GM12878 (cell line): Measurements from ENCODE around the gene DCLRE1C. TPM values are rescaled to one million over a fixed set of nuclear protein-coding genes. Genes with fewer than 3 reads are reported as not detected.

ENCODE experiments used
- ATAC-seq: fragments of 200-7000 bp; cut with Tn5 transposase; 3 replicates; pipeline ENCODE4 v1.9.1; 2020; ENCODE audit warnings: mild to moderate bottlenecking, moderate library complexity
- BruUV-seq: library from RNA; stranded (reverse); fragments of 400-500 nt; replicated peaks from 2 replicates; lab custom pipeline; 2021; lab: Mats Ljungman, UMichigan
- CTCF ChIA-PET: fragments of 300-600 bp; sonication (Branson Sonifier 250); formaldehyde crosslinking; extraction: SDS; loops from one replicate; lab custom pipeline; 2021; ENCODE audit warnings: inconsistent platforms; lab: Yijun Ruan, JAX
- POLR2A ChIA-PET: fragments of 350-600 bp; formaldehyde crosslinking; extraction: SDS; loops from one replicate; lab custom pipeline; 2021; ENCODE audit warnings: inconsistent platforms; lab: Charles Lee
- RAD21 ChIA-PET: fragments of 300-600 bp; sonication (Branson Sonifier 250); formaldehyde crosslinking; loops from one replicate; lab custom pipeline; 2023; ENCODE audit warnings: antibody characterized with exemption; ENCODE audit not compliant: unreplicated experiment; lab: Charles Lee
- SMC1A ChIA-PET: fragments of 300-600 bp; sonication (Branson Sonifier 250); formaldehyde crosslinking; loops from one replicate; lab custom pipeline; 2023; ENCODE audit not compliant: unreplicated experiment, uncharacterized antibody; lab: Charles Lee
- DNase-seq: peaks from one replicate; pipeline ENCODE4 v3.0.0-alpha.2; 2011; ENCODE audit warnings: low read depth, low spot score
- FAIRE-seq: peaks from 3 replicates; lab custom pipeline; 2011; peaks lifted over from hg19 to GRCh38; lab: Jason Lieb, UNC
- H2AFZ ChIP-seq: 2 replicates; pipeline ENCODE4 v1.6.0; 2011; ENCODE audit warnings: low read depth, low read length, control low read depth; ENCODE audit not compliant: control insufficient read depth
- H3K27ac ChIP-seq: 2 replicates; pipeline ENCODE4 v1.5.1; 2011; ENCODE audit warnings: control low read depth; ENCODE audit not compliant: control insufficient read depth, insufficient read depth
- H3K27me3 ChIP-seq, 2 experiments: replicated peaks in 1 of 2; 2 replicates each; pipeline versions ENCODE4 v1.6.0 to v1.6.1; 2011; ENCODE audit warnings: low read length in 1 of 2; ENCODE audit not compliant: control insufficient read depth in 2 of 2, insufficient read depth in 2 of 2
- H3K36me3 ChIP-seq, 2 experiments: 2 replicates each; pipeline ENCODE4 v1.5.1; 2011; ENCODE audit warnings: low read length in 1 of 2; ENCODE audit not compliant: control insufficient read depth in 2 of 2, insufficient read depth in 2 of 2
- H3K4me1 ChIP-seq: 2 replicates; pipeline ENCODE4 v1.6.1; 2011; ENCODE audit warnings: mild to moderate bottlenecking, low read length, moderate library complexity, mixed read lengths; ENCODE audit not compliant: control insufficient read depth, insufficient read depth
- H3K4me2 ChIP-seq: 2 replicates; pipeline ENCODE4 v1.6.0; 2011; ENCODE audit warnings: control low read depth; ENCODE audit not compliant: control insufficient read depth, insufficient read depth
- H3K4me3 ChIP-seq: fragments of 200-600 bp; sonication (generic); 2 replicates; pipeline ENCODE4 v1.5.1; 2016
- H3K79me2 ChIP-seq: 2 replicates; pipeline ENCODE4 v1.6.0; 2011; ENCODE audit warnings: low read length; ENCODE audit not compliant: control insufficient read depth, insufficient read depth
- H3K9ac ChIP-seq: 2 replicates; pipeline ENCODE4 v1.8.0; 2011; ENCODE audit warnings: low read length, control low read depth, mixed read lengths; ENCODE audit not compliant: control insufficient read depth, insufficient read depth
- H3K9me3 ChIP-seq: replicated peaks from 3 replicates; pipeline ENCODE4 v1.5.1; 2011; ENCODE audit warnings: mild to moderate bottlenecking, low read length; ENCODE audit not compliant: control insufficient read depth, insufficient read depth
- H4K20me1 ChIP-seq: 2 replicates; pipeline ENCODE4 v1.6.0; 2011; ENCODE audit not compliant: control insufficient read depth, insufficient read depth
- CBX5 ChIP-seq: sonication (generic); IDR thresholded peaks from 2 replicates; pipeline ENCODE4 v1.6.1; 2016; ENCODE audit warnings: low read depth, moderate library complexity, mild to moderate bottlenecking, inconsistent platforms
- CREM ChIP-seq: IDR thresholded peaks from 2 replicates; pipeline ENCODE4 v1.6.1; 2014; ENCODE audit warnings: antibody characterized with exemption, low read depth
- E4F1 ChIP-seq: fragments of 450-650 bp; IDR thresholded peaks from 2 replicates; pipeline ENCODE4 v1.6.1; 2018; ENCODE audit warnings: borderline replicate concordance, mild to moderate bottlenecking; ENCODE audit not compliant: partially characterized antibody
- GATAD2B ChIP-seq: fragments of 450-650 bp; conservative IDR thresholded peaks from 2 replicates; pipeline ENCODE4 v1.6.1; 2017; ENCODE audit warnings: low read depth, mild to moderate bottlenecking, moderate library complexity
- KDM1A ChIP-seq: fragments of 200-600 bp; sonication (generic); IDR thresholded peaks from 2 replicates; pipeline ENCODE4 v1.6.1; 2016; ENCODE audit warnings: borderline replicate concordance
- PAX8 ChIP-seq: fragments of 450-650 bp; IDR thresholded peaks from 2 replicates; pipeline ENCODE4 v1.6.1; 2017; ENCODE audit warnings: mild to moderate bottlenecking, moderate library complexity
- POLR2A ChIP-seq: IDR thresholded peaks from 2 replicates; pipeline ENCODE4 v1.6.1; 2011; ENCODE audit warnings: low read depth, mild to moderate bottlenecking, low read length
- RBBP5 ChIP-seq: fragments of 200-600 bp; sonication (generic); conservative IDR thresholded peaks from 2 replicates; pipeline ENCODE4 v1.6.1; 2016
- RUNX3 ChIP-seq: IDR thresholded peaks from 2 replicates; pipeline ENCODE4 v1.6.1; 2012; ENCODE audit warnings: low read length, inconsistent platforms
- SIN3A ChIP-seq: IDR thresholded peaks from 2 replicates; pipeline ENCODE4 v1.6.1; 2012; ENCODE audit warnings: low read depth, low read length, improper control_type of control experiment
- SUZ12 ChIP-seq: fragments of 200-600 bp; sonication (generic); IDR thresholded peaks from one replicate; pipeline ENCODE4 v1.6.1; 2018; ENCODE audit warnings: antibody characterized with exemption, mild to moderate bottlenecking; ENCODE audit not compliant: unreplicated experiment
- TCF7 ChIP-seq: IDR thresholded peaks from 2 replicates; pipeline ENCODE4 v1.6.1; 2014; ENCODE audit warnings: antibody characterized with exemption, borderline replicate concordance
- YY1 ChIP-seq: IDR thresholded peaks from 2 replicates; pipeline ENCODE4 v1.6.1; 2011; ENCODE audit warnings: low read depth, mild to moderate bottlenecking, low read length
- ZBTB40 ChIP-seq: fragments of 450-650 bp; IDR thresholded peaks from 2 replicates; pipeline ENCODE4 v1.6.1; 2016; ENCODE audit warnings: mild to moderate bottlenecking, moderate library complexity, borderline replicate concordance
- ZNF622 ChIP-seq: fragments of 450-650 bp; IDR thresholded peaks from 2 replicates; pipeline ENCODE4 v1.6.1; 2017; ENCODE audit warnings: mild to moderate bottlenecking, inconsistent platforms
- WGBS: methylation state at CpG from one replicate; pipeline ENCODE4 v1.1.6; 2016; ENCODE audit warnings: low lambda C conversion rate; ENCODE audit not compliant: insufficient replicate concordance, insufficient coverage; ENCODE audit errors: missing lambda C conversion rate; 5-methylcytosine and 5-hydroxymethylcytosine counted together
- in situ Hi-C: fragments of 300-500 bp; cut with MboI; formaldehyde crosslinking; loops from 9 replicates; pipeline ENCODE4 v1.14.3; 2018; ENCODE audit warnings: mixed read lengths
- intact Hi-C: fragments of 100-400 bp; cut with micrococcal nuclease; formaldehyde crosslinking; loops from one replicate; pipeline ENCODE4 v1.14.2; 2022; ENCODE audit not compliant: unreplicated experiment
- polyA plus RNA-seq, 11 experiments: library from polyadenylated mRNA; depleted of rRNA in 4 of 11; unstranded in 6 of 11; stranded (reverse) in 5 of 11; fragments of >200 nt; fragmentation: Nextera tagmentation in 4 of 11; fragmentation: Illumina TruSeq in 1 of 11; extraction: Ambion mirVana in 4 of 11; extraction: Trizol in 1 of 11; gene quantifications; 1 replicate in 1 of 11; 2 replicates in 10 of 11; pipeline versions ENCODE4 v1.2.1 to v1.2.3, GENCODE V29; 2011 to 2016; ENCODE audit warnings: inconsistent platforms in 2 of 11, missing spikeins in 2 of 11, low read depth in 1 of 11
- total RNA-seq, 4 experiments: library from RNA; depleted of rRNA in 3 of 4; stranded (reverse); fragments of >200 nt in 3 of 4; fragmentation: Illumina TruSeq in 1 of 4; extraction: Trizol in 1 of 4; gene quantifications; 2 replicates each; pipeline versions ENCODE4 v1.2.1 to v1.2.3, GENCODE V29; 2013 to 2021

Gene DCLRE1C
- total and polyA plus RNA-seq, 10 of the 15 experiments (the other 5 are each of a cell fraction or from before 2014, with no cell fraction given), result 15.7 to 43.4 (median 26.0) TPM

GRCh38 chr10:14910953-14911352 is 42.9 kb downstream of the DCLRE1C start:
- H3K27ac ChIP-seq, result no peak overlapping the region
- H3K4me1 ChIP-seq, result no peaks in the 10 kb centered on the region
- no peaks in the 10 kb centered on the region; the same call in 1 of the 2 replicates for H3K79me2 ChIP-seq
- in situ Hi-C loops (no loop called here), intact Hi-C loops (no loop called here)
- ChIA-PET RAD21 (no interaction called here), POLR2A (no interaction called here), CTCF (no interaction called here), SMC1A (interaction anchor here (0.9 kb wide), 1 partner anchor 28 kb away, joined by 4 read pairs; no protein-coding TSS in a partner anchor)
- H3K9me3 ChIP-seq, result no peaks in the 10 kb centered on the region; the same call in none of the 3 replicates
- H3K4me2 ChIP-seq, result no peak overlapping the region
- H3K4me3 ChIP-seq, result no peak overlapping the region
- H3K27me3 ChIP-seq, result no peaks in the 10 kb centered on the region
- WGBS, result 96% methylated on average over 4 of the region's 4 CpGs
- no peaks in the 10 kb centered on the region for H4K20me1 ChIP-seq
- FAIRE-seq (no peak), DNase-seq (no peak), ATAC-seq (no peak)
- no peak overlapping the region for H2AFZ ChIP-seq
- no peak for TF ChIP-seq YY1
- no peak for TF ChIP-seq SIN3A
- no peak for TF ChIP-seq RUNX3
- TF ChIP-seq GATAD2B, result no peak
- no peak for TF ChIP-seq SUZ12
- TF ChIP-seq ZBTB40, result no peak
- no peak for TF ChIP-seq POLR2A
- TF ChIP-seq KDM1A, result no peak
- TF ChIP-seq TCF7, result no peak
- no peak for TF ChIP-seq CREM
- TF ChIP-seq E4F1, result no peak
- no peak for TF ChIP-seq RBBP5
- no peak for TF ChIP-seq ZNF622
- TF ChIP-seq PAX8, result no peak
- no peak for TF ChIP-seq CBX5
- peaks cover 16 to 32% of the 10 kb centered on the region in 2 experiments for H3K36me3 ChIP-seq
- no peak overlapping the region for H3K9ac ChIP-seq
- no TSS peak for BruUV-seq
